T-helper 1 cell (primary cell): Measurements from ENCODE around the gene NBPF1.
"Not testable (repeated sequence)": the region's sequence is repeated elsewhere in the genome, so short reads cannot be mapped to it uniquely, and the experiment has no call there.

Source experiments
- DNase-seq, 5 donors: peaks; one replicate each; pipeline ENCODE4 v3.0.0-alpha.2; 2012 to 2020
- total RNA-seq, 4 donors: gene quantifications; one replicate each; lab custom pipeline; 2026; lab: John Stamatoyannopoulos, UW

NBPF1 gene
- total RNA-seq = 9.8 to 30.9 (median 19.6) reads per million in 4 donors

DNA sequence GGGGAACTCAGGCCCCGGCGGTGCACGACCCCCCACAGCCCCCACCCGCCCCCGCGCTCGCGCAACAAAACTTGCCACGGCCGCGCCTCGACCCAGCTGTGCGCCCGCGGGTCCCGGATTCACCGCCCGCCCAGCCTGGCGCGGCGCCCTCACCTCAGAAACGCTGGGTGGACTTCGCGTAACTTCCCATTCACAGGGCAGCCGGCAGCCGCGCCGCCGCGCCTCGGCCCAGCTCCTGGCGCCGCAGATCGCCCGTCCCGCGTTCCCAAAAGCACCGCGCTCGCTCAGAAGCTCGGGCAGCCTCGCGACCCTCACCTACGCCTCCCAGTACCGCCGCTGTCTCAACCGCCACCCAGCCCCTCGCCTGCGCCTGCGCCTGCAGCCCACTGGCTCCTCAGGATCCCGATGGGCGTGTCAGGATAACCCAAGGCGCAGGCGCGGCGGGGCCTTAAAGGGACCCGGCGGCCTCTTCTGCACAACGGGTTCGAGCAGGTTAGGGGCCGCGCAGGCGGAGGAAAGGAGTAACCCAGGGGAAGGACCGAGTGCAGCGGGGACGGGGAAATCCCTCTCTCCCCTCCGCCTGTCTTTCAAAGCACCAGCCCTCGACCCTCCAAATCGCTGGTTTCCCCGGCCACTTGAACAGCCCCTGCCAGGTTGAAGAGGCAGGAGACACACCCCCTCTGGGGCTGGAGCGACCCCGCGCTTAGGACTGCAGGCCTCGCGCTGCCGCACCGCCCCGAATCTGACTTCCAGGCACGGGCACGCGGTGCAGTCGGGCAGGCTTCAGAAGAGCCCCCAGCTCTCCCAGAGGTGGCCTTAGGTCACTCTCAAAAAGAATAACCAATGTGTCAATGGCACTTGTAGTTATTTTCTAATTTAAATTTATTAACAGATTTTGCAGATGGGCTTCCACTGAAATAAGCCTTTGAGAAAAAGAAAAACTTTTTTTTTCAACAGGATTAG, at the start of gene NBPF1:
TSS of gene NBPF1 (minus strand) at position 380 of the 963 bp plus-strand sequence.
- DNase-seq = peak; percentile 74 to 90 (median 82)

DNA sequence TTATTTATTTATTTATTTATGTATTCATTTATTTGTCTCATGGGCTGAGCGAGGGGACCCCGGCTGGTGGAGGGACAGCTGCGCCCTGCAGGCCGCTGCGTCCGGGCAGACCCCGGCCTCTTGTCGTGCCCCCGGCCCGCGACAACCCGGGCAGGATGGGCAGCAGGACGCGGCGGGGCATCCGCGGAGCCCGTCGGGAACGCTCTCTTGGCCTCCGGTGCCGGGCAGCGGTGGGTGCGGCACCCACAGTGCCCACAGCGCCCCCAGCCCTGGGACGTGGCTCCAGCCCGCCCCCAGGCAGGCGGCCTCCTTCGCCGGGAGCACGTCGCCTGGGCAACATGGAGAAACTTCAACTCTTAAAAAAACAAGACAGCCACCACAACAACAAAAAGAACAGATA, 44.9 kb upstream of the NBPF1 start:
- not testable (repeated sequence) for DNase-seq

DNA sequence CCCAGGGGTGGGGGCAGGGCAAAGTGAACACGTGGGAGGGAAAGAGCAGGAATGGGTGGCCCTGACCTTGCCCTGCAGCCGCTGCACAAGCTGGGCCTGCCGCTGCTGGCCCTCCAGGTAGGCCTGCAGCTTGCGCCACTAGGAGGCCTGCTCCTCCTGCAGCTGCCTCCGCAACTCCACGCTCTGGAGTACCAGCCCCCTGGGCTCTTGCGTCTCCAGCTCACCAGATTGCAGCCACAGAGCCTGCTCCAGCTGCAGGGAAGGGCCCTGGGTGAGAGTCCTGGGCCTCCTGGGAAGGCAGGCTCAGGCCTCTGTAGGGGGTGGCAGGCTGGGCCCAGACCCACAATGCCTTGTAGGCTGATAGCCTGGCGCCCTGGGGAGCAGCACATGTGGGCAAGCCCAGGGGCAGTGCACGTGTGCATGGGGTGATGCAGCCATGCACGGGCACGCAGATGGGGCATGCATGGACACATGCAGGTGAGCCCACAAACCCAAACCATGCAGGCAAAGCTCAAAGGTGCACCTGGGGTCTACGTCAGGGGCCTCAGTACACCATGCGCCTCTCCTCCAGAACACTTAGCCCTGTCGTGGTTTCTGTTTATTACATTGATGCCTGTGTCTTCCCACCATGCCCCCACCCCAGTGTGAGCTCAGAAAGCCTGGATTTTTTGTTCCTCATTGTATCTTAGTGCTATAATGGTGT, 43.8 kb upstream of the NBPF1 start:
- DNase-seq = not testable (repeated sequence)

DNA sequence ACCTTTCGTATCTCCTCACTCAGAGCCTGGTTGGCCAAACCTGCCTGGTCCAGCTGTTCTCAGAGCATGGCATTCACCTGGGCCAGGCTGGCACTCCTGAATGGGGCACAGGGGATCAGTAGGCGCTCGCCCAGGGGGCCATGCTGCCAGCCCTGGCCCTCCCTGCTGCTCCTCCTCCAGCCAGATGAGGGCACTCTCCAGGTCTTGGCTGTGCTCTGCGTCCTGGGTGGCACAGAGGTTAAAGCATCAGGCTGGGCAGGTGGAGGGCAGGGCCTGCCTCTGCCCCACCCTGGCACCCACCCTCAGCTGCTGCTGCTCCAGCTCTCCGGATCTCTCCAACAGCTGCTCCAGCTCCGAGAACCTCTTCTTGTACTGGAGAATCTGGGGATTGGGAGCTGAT, 43.2 kb upstream of the NBPF1 start:
- not testable (repeated sequence) for DNase-seq

DNA sequence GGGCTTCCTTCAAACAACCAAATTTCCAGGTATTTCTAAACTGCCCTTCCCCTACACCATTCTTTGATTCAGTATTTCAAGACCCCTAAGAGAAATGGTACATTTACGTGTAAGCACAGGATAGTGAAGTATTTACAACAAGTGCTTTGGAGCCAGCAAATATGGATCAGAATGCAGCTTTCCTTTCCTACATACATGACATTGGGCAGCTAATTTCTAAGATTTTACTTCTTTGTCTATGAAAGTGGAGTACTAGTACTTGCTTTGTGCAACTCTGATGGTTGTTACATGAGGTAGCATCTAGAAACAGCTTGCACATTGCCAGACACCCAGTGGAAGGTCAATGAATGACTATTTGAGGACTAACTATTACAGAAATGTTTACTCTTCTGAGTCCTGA, 38.2 kb upstream of the NBPF1 start:
- DNase-seq = not testable (repeated sequence)

DNA sequence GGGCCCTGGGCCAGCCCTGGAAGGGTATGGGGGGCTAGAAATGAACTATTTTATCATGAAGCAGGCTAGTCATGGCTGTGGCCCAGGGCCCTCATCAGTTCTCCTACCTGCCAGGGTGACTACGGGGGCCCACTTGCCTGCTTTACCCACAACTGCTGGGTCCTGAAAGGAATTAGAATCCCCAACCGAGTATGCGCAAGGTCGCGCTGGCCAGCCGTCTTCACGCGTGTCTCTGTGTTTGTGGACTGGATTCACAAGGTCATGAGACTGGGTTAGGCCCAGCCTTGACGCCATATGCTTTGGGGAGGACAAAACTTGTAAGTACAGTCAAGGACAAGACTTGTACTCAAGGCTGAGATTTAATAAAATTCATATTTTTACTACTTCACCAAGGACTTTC, 36.6 kb upstream of the NBPF1 start:
- DNase-seq = peak in 1 of 5 donors; percentile 10

DNA sequence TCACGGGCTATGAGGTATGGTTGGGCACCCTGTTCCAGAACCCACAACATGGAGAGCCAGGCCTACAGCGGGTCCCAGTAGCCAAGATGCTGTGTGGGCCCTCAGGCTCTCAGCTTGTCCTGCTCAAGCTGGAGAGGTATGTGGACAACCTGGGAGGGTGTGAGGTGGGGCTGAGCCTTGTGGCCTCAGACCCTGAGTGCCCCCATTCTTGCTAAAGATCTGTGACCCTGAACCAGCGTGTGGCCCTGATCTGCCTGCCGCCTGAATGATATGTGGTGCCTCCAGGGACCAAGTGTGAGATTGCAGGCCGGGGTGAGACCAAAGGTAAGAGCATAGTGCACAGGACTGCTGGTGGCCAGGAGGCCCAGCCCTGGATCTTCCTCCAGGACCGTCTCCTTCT, 36.0 kb upstream of the NBPF1 start:
- DNase-seq = peak in 1 of 5 donors; percentile 1

DNA sequence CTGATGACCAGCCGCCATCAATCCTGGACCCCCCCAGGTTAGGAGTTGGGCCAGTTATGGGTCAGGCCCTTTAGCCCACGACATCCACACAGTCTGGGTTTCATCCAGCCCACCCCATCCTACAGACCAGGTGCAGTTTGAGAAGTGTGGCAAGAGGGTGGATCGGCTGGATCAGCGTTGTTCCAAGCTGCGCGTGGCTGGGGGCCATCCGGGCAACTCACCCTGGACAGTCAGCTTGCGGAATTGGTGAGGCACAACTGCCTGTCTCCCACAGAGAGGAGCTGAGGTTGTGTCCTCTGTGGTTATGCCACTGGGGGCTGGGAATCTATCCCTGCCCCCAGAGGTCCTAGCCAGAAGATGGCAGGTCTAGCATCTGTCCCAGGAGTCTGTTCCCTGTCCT, 35.4 kb upstream of the NBPF1 start:
- DNase-seq = peak in 1 of 5 donors; percentile 1

DNA sequence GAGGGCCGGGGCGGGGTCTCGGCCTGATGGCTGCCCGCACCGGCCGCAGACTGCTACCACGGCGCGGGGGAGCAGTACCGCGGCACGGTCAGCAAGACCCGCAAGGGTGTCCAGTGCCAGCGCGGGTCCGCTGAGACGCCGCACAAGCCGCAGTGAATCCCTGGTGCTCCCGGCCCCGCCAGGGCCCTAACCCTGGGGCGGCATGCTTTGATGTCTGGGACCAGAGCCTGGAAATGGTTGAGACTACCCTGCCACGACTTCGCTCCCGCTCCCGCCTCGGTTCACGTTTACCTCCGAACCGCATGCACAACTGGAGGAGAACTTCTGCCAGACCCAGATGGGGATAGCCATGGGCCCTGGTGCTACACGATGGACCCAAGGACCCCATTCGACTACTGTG, 34.9 kb upstream of the NBPF1 start:
- DNase-seq = peak in 1 of 5 donors; percentile 1

DNA sequence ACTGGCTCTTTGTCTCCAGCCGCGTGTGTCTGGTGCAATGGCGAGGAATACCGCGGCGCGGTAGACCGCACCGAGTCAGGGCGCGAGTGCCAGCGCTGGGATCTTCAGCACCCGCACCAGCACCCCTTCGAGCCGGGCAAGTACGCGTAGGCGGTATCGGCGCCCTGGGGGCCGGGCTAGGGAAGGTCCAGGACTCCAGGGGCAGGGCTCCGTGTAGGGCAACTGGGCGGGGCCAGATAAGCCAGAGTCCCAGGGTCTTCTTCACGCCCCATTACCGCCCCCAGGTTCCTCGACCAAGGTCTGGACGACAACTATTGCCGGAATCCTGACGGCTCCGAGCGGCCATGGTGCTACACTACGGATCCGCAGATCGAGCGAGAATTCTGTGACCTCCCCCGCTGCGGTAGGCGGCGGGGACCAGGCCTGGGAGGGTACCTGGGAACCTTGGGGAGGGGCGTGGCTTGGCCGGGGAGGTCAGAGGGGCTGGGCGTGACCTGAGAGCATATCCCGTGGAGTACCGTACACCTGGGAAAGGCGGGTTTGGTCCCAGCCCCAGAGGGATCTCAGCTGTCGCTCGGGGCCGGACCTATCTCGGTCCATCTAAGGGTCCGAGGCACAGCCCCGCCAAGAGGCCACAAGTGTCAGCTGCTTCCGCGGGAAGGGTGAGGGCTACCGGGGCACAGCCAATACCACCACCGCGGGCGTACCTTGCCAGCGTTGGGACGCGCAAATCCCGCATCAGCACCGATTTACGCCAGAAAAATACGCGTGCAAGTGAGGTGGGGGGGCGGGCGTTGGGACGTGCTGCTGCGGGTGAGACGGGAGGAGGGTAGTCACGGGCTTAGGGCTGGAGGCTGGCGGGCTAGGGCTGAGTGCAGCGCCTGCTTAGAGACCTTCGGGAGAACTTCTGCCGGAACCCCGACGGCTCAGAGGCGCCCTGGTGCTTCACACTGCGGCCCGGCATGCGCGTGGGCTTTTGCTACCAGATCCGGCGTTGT, 34.1 kb upstream of the NBPF1 start:
- DNase-seq = peak in 2 of 5 donors; percentile 19 to 35

DNA sequence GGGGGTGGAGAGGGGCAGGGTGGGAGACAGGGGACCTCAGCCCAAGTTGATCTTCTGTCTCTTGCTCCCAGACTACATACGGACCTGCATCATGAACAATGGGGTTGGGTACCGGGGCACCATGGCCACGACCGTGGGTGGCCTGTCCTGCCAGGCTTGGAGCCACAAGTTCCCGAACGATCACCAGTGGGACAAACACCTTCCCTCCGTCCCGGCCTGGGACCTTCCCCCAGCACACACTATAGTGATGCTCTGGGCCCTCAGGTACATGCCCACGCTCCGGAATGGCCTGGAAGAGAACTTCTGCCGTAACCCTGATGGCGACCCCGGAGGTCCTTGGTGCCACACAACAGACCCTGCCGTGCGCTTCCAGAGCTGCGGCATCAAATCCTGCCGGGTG, 33.4 kb upstream of the NBPF1 start:
- DNase-seq = not testable (repeated sequence)

DNA sequence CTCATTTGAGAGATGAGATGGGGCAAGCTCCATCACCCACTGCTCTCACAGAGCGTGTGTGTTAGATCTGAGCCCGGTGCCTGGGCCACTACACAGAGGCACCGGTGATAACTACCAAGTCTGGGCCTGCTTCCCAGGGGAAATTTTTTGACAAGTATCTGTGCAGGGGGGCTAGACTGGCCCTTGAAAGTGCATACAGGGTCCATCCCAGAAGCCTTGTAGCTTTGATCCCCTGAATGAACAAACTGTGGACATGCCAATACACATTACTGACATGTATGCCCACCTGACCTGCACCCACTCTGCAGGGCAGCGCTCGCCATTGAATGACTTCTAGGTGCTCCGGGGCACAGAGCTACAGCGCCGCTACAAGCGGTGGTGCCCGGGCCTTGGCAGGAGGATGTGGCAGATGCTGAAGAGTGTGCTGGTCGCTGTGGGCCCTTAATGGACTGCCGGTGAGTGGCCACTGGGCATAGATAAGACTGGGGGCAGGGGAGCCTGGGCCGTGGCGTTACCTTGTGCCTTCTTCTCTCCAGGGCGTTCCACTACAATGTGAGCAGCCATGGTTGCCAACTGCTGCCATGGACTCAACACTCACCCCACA, 32.8 kb upstream of the NBPF1 start:
- peak in 2 of 5 donors; percentile 1 to 11 for DNase-seq

DNA sequence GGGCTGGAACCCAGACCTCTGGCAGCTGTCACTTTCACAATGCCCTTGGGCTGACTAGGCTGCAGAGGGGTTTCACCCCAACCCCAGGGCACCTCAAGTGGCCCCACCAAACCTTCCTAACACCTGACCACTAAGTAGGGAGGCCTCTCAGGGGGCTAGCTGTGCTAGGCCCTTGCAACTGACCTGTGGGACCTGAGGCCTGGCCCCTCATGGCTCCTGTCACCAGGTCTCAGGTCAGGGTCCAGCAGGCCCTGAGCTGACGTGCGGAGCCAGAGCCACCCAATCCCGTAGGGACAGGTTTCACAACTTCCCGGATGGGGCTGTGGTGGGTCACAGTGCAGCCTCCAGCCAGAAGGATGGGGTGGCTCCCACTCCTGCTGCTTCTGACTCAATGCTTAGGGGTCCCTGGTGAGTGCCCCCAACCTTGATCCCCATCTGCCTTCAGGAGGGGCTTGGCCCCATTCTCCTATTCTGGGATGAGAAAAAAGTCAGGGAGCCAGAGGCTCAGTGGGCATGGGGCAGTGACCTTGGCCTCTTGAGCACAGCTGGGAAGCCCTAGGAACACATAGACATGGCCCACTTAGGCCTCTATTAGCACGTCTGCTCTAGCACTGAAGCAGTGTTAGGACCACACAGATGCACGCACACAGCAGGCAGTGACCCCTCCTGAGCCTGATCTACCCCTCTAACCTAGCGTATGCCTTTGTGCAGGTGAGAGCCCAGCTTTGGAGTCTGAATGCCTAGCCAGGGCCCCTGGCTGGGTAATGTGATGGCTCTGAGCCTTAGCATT, 32.1 kb upstream of the NBPF1 start:
- peak in 2 of 5 donors; percentile 13 to 23 for DNase-seq

DNA sequence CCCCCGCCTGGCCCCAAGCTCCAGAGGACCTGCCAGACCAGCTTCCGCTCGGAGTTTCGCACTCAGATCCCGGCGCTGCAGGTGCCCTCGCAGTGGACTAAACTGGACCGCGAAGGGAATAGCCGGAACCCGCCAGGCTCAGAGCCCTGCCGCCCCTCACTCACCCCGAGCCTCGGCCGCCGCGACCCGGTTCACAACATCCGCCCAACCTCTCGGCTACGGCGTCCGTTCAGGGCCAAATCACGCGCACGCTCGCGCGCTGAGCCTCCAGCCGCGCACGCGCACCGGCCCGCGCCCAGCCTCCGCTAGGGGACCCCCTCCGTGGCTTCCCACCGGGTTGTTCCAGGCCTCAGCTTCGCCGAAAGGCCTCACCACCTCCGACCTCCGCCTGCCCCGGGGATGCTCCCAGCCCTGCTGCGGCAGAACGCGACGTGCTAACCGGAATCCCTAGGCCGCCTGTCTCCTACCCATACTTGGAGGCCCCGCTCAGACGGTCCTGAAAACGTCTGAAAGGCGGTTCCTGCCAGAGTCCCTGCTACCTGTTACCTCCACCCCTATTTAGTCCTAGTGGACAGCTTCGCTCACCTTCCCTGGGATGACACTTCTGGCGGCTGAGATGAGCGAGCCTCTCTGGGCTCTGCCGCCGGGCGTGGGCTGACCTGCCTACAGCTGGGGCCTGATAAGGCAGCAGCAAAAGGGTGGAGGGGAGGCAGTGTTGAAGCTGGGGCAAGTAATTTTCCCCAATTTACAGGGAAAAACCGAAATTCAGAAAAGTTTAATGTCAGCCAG, 31.3 kb upstream of the NBPF1 start:
- DNase-seq = peak; percentile 96 to 100 (median 99)

DNA sequence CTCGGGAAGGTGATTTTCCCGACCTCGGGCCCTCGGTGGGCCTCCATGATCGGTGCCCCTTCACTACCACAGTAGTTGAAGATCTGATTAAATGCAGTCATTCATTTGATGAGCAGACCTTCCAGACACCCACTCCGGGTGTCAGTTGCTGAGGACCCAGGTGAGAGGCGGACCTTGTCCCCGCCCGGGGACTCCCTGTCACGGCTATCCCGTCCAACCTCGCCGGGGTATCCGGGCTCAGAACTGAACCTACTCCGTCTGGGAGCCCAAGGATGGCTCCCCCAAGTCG, 30.8 kb upstream of the NBPF1 start:
- DNase-seq = no peak

DNA sequence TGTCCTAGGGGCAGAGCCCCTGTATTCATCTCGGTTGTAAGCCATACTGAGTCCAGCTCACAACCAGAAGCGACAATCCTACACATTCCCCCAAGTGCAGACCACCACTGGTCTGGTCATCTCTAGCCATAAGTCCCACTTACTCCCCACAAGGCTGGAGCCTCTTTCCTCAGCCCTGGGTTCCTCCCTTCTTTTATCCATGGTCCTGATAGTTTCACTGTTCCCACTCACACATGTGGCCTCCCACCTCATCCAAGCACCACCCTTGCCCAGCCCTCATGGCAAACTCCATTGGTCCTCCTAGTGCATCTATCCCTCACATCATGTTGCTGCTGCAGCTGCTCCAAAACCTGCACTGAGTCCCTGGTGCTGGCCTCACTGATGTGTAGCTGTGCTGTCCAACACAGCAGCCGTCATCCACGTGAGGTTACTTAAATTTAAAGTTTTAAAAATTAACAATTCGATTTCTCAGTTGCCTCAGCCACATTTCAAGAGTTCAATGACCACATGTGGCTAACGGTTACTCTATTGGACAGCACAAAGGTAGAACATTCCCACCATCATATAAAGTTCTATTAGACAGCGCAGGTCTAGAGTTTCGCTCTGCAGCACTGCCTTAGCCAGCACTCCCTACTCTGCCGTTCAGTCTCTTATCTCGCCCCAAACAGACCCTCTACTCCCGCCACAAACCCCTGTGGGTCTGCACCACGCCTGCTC, 30.3 kb upstream of the NBPF1 start:
- DNase-seq = peak in 2 of 5 donors; percentile 2 to 17

DNA sequence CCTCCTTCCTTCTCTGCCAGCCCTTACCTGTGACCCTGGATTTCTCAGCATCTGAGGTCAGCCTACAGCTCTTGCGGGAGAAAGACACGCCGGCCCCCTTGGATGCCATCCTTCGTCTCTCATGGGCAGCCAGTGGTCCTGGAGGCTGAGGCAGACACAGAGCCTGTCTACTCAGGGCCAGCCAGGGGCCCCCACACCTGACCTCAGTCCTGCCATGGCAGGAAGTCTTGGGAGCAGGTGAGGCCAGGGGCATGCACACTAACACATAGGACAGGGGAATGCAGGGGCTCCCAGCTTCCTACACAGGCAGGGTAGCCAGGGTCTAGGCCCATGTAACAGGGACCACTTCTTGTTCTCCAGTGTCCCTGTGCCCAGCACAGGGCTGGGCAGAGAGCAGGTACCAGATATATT, 29.6 kb upstream of the NBPF1 start:
- peak in 2 of 5 donors; percentile 7 to 35 for DNase-seq

DNA sequence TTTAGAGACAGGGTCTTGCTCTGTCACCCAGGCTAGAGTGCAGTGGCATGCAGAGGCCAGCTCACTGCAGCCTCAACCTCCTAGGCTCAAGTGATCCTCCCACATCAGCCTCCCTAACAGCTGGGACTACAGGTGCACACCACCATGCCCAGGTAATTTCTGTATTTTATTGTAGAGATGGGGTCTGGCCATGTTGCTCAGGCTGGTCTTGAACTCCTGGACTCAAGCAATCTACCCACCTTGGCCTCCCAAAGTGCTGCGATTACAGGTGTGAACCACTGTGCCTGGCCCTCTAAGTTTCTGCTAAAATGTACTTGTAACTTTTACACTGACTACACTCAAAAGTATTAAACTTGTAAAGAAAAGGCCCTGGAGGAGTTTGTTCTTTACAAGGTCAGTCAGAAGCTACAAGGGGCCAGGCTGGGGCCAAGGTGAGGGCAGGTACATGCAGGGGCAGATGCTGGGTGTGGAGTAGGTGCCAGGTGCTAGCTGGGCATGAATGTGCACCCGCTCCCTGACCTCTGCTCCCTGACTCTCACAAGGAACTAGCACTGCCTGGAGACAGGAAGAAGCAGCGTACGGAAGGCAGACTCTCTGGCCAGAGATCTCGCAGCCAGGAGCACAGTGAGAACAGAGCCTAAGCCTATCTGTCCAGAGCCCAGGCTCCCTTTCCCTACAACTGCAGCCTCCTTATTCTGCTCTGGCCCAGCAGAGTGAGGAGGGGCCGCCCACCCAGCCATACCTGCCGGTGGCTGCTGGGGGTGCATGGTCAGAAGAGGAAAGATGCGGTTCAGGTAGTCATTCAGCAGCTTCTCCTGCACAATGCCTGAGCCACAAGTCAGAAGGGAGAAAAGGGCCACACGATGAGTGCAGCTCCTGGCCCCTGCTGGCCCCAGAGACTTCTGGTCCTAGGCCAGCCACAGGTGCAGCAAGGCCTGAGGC, 28.9 kb upstream of the NBPF1 start:
- DNase-seq = peak in 2 of 5 donors; percentile 3 to 13
